Neural crest cell (in vitro differentiated cells): ENCODE results near the gene PTPRZ1. TPM values are rescaled to one million over a fixed set of nuclear protein-coding genes. Genes with fewer than 3 reads are reported as not detected.

Source experiments
- DNase-seq: peaks from one replicate; pipeline ENCODE4 v3.0.0; 2021; ENCODE audit warnings: low read depth, mixed read lengths, low spot score
- H3K27ac Mint-ChIP-seq: one replicate; pipeline ENCODE4 v1.8.0; 2021; ENCODE audit warnings: mild to moderate bottlenecking, mixed read lengths; ENCODE audit not compliant: unreplicated experiment
- H3K27me3 Mint-ChIP-seq: 2 replicates; pipeline ENCODE4 v1.8.0; 2021; ENCODE audit warnings: low read depth, mild to moderate bottlenecking, mixed read lengths
- H3K36me3 Mint-ChIP-seq: 2 replicates; pipeline ENCODE4 v1.8.0; 2021; ENCODE audit warnings: low read depth, mild to moderate bottlenecking, mixed read lengths
- H3K4me1 Mint-ChIP-seq: 2 replicates; pipeline ENCODE4 v1.8.0; 2021; ENCODE audit warnings: mixed read lengths
- H3K4me3 Mint-ChIP-seq: one replicate; pipeline ENCODE4 v1.8.0; 2021; ENCODE audit warnings: mild to moderate bottlenecking, mixed read lengths
- H3K9me3 Mint-ChIP-seq: 2 replicates; pipeline ENCODE4 v1.8.0; 2021; ENCODE audit warnings: mixed read lengths
- CTCF ChIP-seq: fragments of 200-600 bp; sonication (generic); conservative IDR thresholded peaks from 2 replicates; pipeline ENCODE4 v1.5.0; 2021; ENCODE audit warnings: antibody characterized with exemption, mild to moderate bottlenecking
- total RNA-seq: library from RNA; stranded (reverse); gene quantifications from 2 replicates; pipeline ENCODE4 v1.2.1, GENCODE V29; 2021

PTPRZ1 gene
- total RNA-seq, 1 donor from 2014 or later, result 202 TPM

GRCh38 chr7:121909716-121910345, 36.9 kb downstream of the PTPRZ1 start:
- no peak for TF ChIP-seq CTCF
- no peaks in the 10 kb centered on the region for H3K9me3 Mint-ChIP-seq
- no peaks in the 10 kb centered on the region for H3K27me3 Mint-ChIP-seq
- H3K27ac Mint-ChIP-seq, result no peak overlapping the region
- no peak overlapping the region for H3K4me3 Mint-ChIP-seq
- DNase-seq, result no peak
- peaks cover 7% of the 10 kb centered on the region for H3K36me3 Mint-ChIP-seq
- peaks cover 52% of the 10 kb centered on the region for H3K4me1 Mint-ChIP-seq

GRCh38 chr7:121913947-121914675, 41.1 kb downstream of the PTPRZ1 start:
- Mint-ChIP-seq H3K27ac (peak overlapping the region; percentile 47), H3K4me3 (peak overlapping the region; percentile 50), H3K27me3 (no peaks in the 10 kb centered on the region), H3K4me1 (peaks cover 71% of the 10 kb centered on the region), H3K9me3 (no peaks in the 10 kb centered on the region), H3K36me3 (peaks cover 3% of the 10 kb centered on the region)
- TF ChIP-seq CTCF, result no peak
- DNase-seq, result no peak

GRCh38 chr7:121914676-121915279, 41.8 kb downstream of the PTPRZ1 start:
- peaks cover 74% of the 10 kb centered on the region for H3K4me1 Mint-ChIP-seq
- no peaks in the 10 kb centered on the region for H3K27me3 Mint-ChIP-seq
- peak overlapping the region; percentile 7 for H3K4me3 Mint-ChIP-seq
- no peak for DNase-seq
- peaks cover 3% of the 10 kb centered on the region for H3K36me3 Mint-ChIP-seq
- no peaks in the 10 kb centered on the region for H3K9me3 Mint-ChIP-seq
- no peak for TF ChIP-seq CTCF
- peak overlapping the region; percentile 22 for H3K27ac Mint-ChIP-seq

- peaks cover 76% of the 10 kb centered on the region for H3K4me1 Mint-ChIP-seq
- no peaks in the 10 kb centered on the region for H3K27me3 Mint-ChIP-seq
- TF ChIP-seq CTCF, result no peak
- H3K9me3 Mint-ChIP-seq, result no peaks in the 10 kb centered on the region
- DNase-seq, result no peak
- peaks cover 3% of the 10 kb centered on the region for H3K36me3 Mint-ChIP-seq
- H3K4me3 Mint-ChIP-seq, result no peak overlapping the region
- no peak overlapping the region for H3K27ac Mint-ChIP-seq
Observed at GRCh38 chr7:121916211-121916610, 43.2 kb downstream of the PTPRZ1 start.

- H3K4me1 Mint-ChIP-seq, result peaks cover 70% of the 10 kb centered on the region
- no peak for DNase-seq
- no peak overlapping the region for H3K4me3 Mint-ChIP-seq
- H3K9me3 Mint-ChIP-seq, result no peaks in the 10 kb centered on the region
- no peak overlapping the region for H3K27ac Mint-ChIP-seq
- no peak for TF ChIP-seq CTCF
- H3K27me3 Mint-ChIP-seq, result no peaks in the 10 kb centered on the region
- H3K36me3 Mint-ChIP-seq, result peaks cover 10% of the 10 kb centered on the region
Observed at GRCh38 chr7:121919986-121920385, 47.0 kb downstream of the PTPRZ1 start.
